HepG2 (cell line): ENCODE measurements around the gene ARL3. TPM values are rescaled to one million over a fixed set of nuclear protein-coding genes. Genes with fewer than 3 reads are reported as not detected.
A peak's percentile ranks its signal among the peaks of the same experiment; 100 is the strongest.

ENCODE experiments used
- CBX1 ChIP-seq: IDR thresholded peaks from one replicate; pipeline ENCODE4 v1.6.1; 2016; ENCODE audit warnings: antibody characterized with exemption, low read depth
- IRF2 ChIP-seq: IDR thresholded peaks from 2 replicates; pipeline ENCODE4 v1.6.1; 2018; ENCODE audit warnings: missing genetic modification reagents, missing compliant biosample characterization
- MAZ ChIP-seq, 2 experiments: sonication (generic) in 1 of 2; formaldehyde crosslinking in 1 of 2; IDR thresholded peaks; 2 replicates each; pipeline versions ENCODE4 v1.5.0 to v1.6.1; 2012 to 2020; ENCODE audit warnings: low read depth in 2 of 2, mild to moderate bottlenecking in 2 of 2, borderline replicate concordance in 1 of 2, improper control_type of control experiment in 1 of 2, low read length in 1 of 2, missing genetic modification reagents in 1 of 2, moderate library complexity in 1 of 2
- NPAS2 ChIP-seq: sonication (generic); formaldehyde crosslinking; IDR thresholded peaks from 2 replicates; pipeline ENCODE4 v1.8.0; 2022; ENCODE audit warnings: mild to moderate bottlenecking, missing genetic modification reagents, borderline replicate concordance
- RAD21 ChIP-seq: fragments of 450-650 bp; formaldehyde crosslinking; IDR thresholded peaks from 2 replicates; pipeline ENCODE4 v1.5.0; 2020; ENCODE audit warnings: mild to moderate bottlenecking
- RNF219 ChIP-seq: sonication (generic); formaldehyde crosslinking; IDR thresholded peaks from 2 replicates; pipeline ENCODE4 v1.5.0; 2020; ENCODE audit warnings: mild to moderate bottlenecking, missing genetic modification reagents
- SIN3A ChIP-seq: IDR thresholded peaks from 2 replicates; pipeline ENCODE4 v1.6.1; 2011; ENCODE audit warnings: low read depth, mild to moderate bottlenecking, control low read depth, low read length, borderline replicate concordance
- SMAD1 ChIP-seq: sonication (generic); formaldehyde crosslinking; IDR thresholded peaks from 2 replicates; pipeline ENCODE4 v1.4.0; 2020; ENCODE audit warnings: missing genetic modification reagents, low read depth, mild to moderate bottlenecking, borderline replicate concordance
- SPEN ChIP-seq: sonication (generic); formaldehyde crosslinking; IDR thresholded peaks from 2 replicates; pipeline ENCODE4 v1.5.1; 2020; ENCODE audit warnings: low read depth, mild to moderate bottlenecking, missing genetic modification reagents
- STAG1 ChIP-seq: sonication (generic); formaldehyde crosslinking; IDR thresholded peaks from 2 replicates; pipeline ENCODE4 v1.4.0; 2020; ENCODE audit warnings: missing genetic modification reagents
- ZIK1 ChIP-seq: sonication (generic); formaldehyde crosslinking; IDR thresholded peaks from 2 replicates; pipeline ENCODE4 v1.5.0; 2020; ENCODE audit warnings: mild to moderate bottlenecking, low read depth, missing genetic modification reagents, borderline replicate concordance
- ZNF546 ChIP-seq: sonication (generic); formaldehyde crosslinking; conservative IDR thresholded peaks from 2 replicates; pipeline ENCODE4 v1.8.1; 2023; ENCODE audit warnings: mild to moderate bottlenecking, missing genetic modification reagents
- ZNF639 ChIP-seq: conservative IDR thresholded peaks from 2 replicates; pipeline ENCODE4 v1.6.1; 2018; ENCODE audit warnings: missing genetic modification reagents
- ZNF777 ChIP-seq: sonication (generic); formaldehyde crosslinking; IDR thresholded peaks from 2 replicates; pipeline ENCODE4 v1.4.0; 2020; ENCODE audit warnings: missing genetic modification reagents
- polyA plus RNA-seq, 8 experiments: library from polyadenylated mRNA; depleted of rRNA in 3 of 8; stranded (reverse) in 7 of 8; unstranded in 1 of 8; fragments of >200 nt; fragmentation: Illumina TruSeq in 4 of 8; extraction: Trizol in 4 of 8; gene quantifications; 2 replicates each; pipeline versions ENCODE4 v1.2.1 to v1.2.3, GENCODE V29; 2011 to 2016; ENCODE audit warnings: low read depth in 4 of 8, missing spikeins in 1 of 8, mixed read lengths in 1 of 8; ENCODE audit not compliant: insufficient read depth in 1 of 8
- total RNA-seq, 5 experiments: library from RNA; depleted of rRNA; stranded (reverse); fragments of >200 nt; fragmentation: Illumina TruSeq; extraction: Trizol; gene quantifications; 2 replicates each; pipeline ENCODE4 v1.2.3, GENCODE V29; 2016; ENCODE audit warnings: low read depth in 1 of 5
- TF ChIP-seq, protein P1 (sequence below): sonication (generic); formaldehyde crosslinking; IDR thresholded peaks from 2 replicates; pipeline ENCODE4 v1.4.0; 2020; ENCODE audit warnings: missing genetic modification reagents
- TF ChIP-seq, protein P2 (sequence below): sonication (generic); formaldehyde crosslinking; IDR thresholded peaks from 2 replicates; pipeline ENCODE4 v1.4.0; 2020; ENCODE audit warnings: missing genetic modification reagents
- TF ChIP-seq, protein P3 (sequence below): sonication (generic); formaldehyde crosslinking; IDR thresholded peaks from 2 replicates; pipeline ENCODE4 v1.4.0; 2020; ENCODE audit warnings: missing genetic modification reagents

Gene ARL3
- total and polyA plus RNA-seq, 2 of the 13 experiments (the other 11 are each of a cell fraction or from before 2014, with no cell fraction given), result 5.2 to 6.6 TPM

DNA sequence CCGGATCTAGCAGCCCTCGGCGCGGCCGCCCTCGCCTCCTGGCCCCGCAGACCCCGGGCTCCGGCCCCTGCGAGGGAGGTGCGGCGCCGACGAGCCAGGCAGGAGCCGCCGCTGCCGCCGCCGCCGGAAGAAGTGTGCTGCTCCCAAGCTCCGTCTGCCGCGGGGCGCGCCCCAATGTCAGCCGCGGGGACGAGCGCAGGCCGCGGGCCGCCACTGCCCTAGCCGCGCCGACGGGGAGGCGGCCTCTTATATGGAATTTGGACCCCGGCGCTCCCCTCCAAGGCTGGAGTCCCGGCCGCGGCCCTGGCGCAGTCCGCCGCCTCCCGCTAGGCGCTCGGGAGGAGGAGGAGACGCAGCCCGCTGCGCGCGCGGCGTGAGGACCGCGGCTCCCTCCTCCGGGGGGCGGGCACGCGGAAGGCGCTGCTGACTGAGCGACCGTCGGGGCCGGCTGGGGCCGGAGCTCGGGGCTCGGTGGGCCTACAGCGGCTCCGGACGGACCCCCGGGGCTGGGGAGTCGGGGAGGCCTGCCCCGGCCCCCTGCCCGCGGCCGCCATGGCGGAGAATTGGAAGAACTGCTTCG is 70.0 kb downstream of the ARL3 start, which contains the start of gene TRIM8 (continued):
- TF ChIP-seq ZNF639, result no peak; the same call in 1 of the 2 replicates
- TF ChIP-seq, protein P1, sequence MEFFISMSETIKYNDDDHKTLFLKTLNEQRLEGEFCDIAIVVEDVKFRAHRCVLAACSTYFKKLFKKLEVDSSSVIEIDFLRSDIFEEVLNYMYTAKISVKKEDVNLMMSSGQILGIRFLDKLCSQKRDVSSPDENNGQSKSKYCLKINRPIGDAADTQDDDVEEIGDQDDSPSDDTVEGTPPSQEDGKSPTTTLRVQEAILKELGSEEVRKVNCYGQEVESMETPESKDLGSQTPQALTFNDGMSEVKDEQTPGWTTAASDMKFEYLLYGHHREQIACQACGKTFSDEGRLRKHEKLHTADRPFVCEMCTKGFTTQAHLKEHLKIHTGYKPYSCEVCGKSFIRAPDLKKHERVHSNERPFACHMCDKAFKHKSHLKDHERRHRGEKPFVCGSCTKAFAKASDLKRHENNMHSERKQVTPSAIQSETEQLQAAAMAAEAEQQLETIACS (CRISPR knock-in tag), result peak; percentile 88
- TF ChIP-seq SIN3A, result peak; percentile 36; the same call in 1 of the 2 replicates
- TF ChIP-seq RNF219, result no peak; the same call in 1 of the 2 replicates
- TF ChIP-seq STAG1 (CRISPR knock-in tag), result no peak
- peak; percentile 27; the same call in 1 of the 2 replicates for TF ChIP-seq RAD21 (CRISPR knock-in tag)
- no peak for TF ChIP-seq NPAS2 (CRISPR knock-in tag)
- no peak for TF ChIP-seq IRF2 (CRISPR knock-in tag)
- 0 out of 2 replicates have a peak, but pooled peaks have one; percentile 15 for TF ChIP-seq MAZ (IDR thresholded peaks at IDR 0.05; ENCODE audit: borderline replicate concordance, low read depth, low read length)
- TF ChIP-seq MAZ (CRISPR knock-in tag; IDR thresholded peaks at IDR 0.05; ENCODE audit: low read depth), result no peak
- TF ChIP-seq, protein P2, sequence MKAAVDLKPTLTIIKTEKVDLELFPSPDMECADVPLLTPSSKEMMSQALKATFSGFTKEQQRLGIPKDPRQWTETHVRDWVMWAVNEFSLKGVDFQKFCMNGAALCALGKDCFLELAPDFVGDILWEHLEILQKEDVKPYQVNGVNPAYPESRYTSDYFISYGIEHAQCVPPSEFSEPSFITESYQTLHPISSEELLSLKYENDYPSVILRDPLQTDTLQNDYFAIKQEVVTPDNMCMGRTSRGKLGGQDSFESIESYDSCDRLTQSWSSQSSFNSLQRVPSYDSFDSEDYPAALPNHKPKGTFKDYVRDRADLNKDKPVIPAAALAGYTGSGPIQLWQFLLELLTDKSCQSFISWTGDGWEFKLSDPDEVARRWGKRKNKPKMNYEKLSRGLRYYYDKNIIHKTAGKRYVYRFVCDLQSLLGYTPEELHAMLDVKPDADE, result no peak
- 0 out of 2 replicates have a peak, but pooled peaks have one; percentile 3 for TF ChIP-seq SPEN (CRISPR knock-in tag)
- 0 out of 2 replicates have a peak, but pooled peaks have one; percentile 5 for TF ChIP-seq SMAD1 (CRISPR knock-in tag)
- no peak for TF ChIP-seq ZNF546
- no peak for TF ChIP-seq CBX1
- peak; percentile 77 for TF ChIP-seq ZNF777 (CRISPR knock-in tag)
- TF ChIP-seq, protein P3, sequence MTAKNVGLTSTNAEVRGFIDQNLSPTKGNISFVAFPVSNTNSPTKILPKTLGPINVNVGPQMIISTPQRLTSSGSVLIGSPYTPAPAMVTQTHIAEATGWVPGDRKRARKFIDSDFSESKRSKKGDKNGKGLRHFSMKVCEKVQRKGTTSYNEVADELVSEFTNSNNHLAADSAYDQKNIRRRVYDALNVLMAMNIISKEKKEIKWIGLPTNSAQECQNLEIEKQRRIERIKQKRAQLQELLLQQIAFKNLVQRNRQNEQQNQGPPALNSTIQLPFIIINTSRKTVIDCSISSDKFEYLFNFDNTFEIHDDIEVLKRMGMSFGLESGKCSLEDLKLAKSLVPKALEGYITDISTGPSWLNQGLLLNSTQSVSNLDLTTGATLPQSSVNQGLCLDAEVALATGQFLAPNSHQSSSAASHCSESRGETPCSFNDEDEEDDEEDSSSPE (CRISPR knock-in tag), result 0 out of 2 replicates have a peak, but pooled peaks have one; percentile 15
- TF ChIP-seq ZIK1, result 0 out of 2 replicates have a peak, but pooled peaks have one; percentile 8
